ENCODE results near the gene HDHD2. TPM values are rescaled to one million over a fixed set of nuclear protein-coding genes. Genes with fewer than 3 reads are reported as not detected.

The HDHD2 gene
- total RNA-seq, 1 donor from 2014 or later = 42.8 TPM

GRCh38 chr18:47075098-47075883, 75.0 kb downstream of the HDHD2 start:
- intact Hi-C loops (cut with micrococcal nuclease) = no loop called here

GRCh38 chr18:47067648-47068047, 82.7 kb downstream of the HDHD2 start:
- intact Hi-C loops (cut with micrococcal nuclease) = no loop called here

GRCh38 chr18:47063096-47063495, 87.2 kb downstream of the HDHD2 start:
- intact Hi-C loops (cut with micrococcal nuclease) = no loop called here

GRCh38 chr18:47062471-47062870, 87.8 kb downstream of the HDHD2 start:
- intact Hi-C loops (cut with micrococcal nuclease) = no loop called here

Other genes starting within 250 kb of the HDHD2 start
- 26.5 and 29.6 TPM in 2 replicates for gene PIAS2, start 233.0 kb downstream of the HDHD2 start, total RNA-seq
- gene KATNAL2, start 232.9 kb downstream of the HDHD2 start, total RNA-seq = 0.47 TPM in 1 of 2 replicates, not detected in the other
- not detected in 2 replicates for gene ELOA2, start 114.9 kb downstream of the HDHD2 start, total RNA-seq
- 12.6 and 13.2 TPM in 2 replicates for gene IER3IP1, start 25.9 kb upstream of the HDHD2 start, total RNA-seq
- not detected in 2 replicates for gene SKOR2, start 101.2 kb upstream of the HDHD2 start, total RNA-seq